Measurements from ENCODE around the gene CD300LF.

GRCh38 chr17:74739227-74739831, 26.6 kb upstream of the CD300LF start:
- TF ChIP-seq CTCF (conservative IDR thresholded peaks at IDR 0.05; ENCODE audit: low read depth in 2 of 2): no peak
- TF ChIP-seq REST (IDR thresholded peaks at IDR 0.05; ENCODE audit: unreplicated experiment): no peak
- TF ChIP-seq JUNB (IDR thresholded peaks at IDR 0.05; ENCODE audit: unreplicated experiment): no peak
- TF ChIP-seq CREB1 (CRISPR knock-in tag; IDR thresholded peaks at IDR 0.05; ENCODE audit: low read depth): no peak

All from GM23338 (cell line).